ENCODE data around the gene TMEM132E. TPM values are rescaled to one million over a fixed set of nuclear protein-coding genes. Genes with fewer than 3 reads are reported as not detected.

Gene TMEM132E
- total and polyA plus RNA-seq, 2 of the 4 experiments (the other 2 are of a cell fraction): not detected

DNA sequence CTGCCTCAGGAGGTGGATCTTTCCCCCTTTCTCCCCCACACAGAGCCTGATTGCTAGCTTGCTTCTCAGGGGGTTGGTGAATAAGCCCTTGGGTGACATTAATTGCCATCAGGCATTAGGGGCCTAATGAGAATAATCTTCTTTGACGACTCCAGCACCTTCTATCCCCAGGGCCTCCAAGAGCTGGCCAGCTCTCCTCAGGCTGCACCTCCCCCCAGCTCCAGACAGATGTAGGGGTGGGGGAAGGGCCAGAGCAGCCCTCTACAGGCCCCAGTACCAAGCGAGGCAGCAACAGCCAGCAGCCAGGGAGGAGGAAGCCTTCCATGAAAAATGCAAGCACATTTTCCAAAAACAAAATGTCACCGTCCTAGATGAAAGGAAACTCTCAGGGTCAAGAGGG lies 1.4 kb upstream of the TMEM132E start:
- Histone ChIP-seq H4K91ac (ENCODE audit: insufficient read depth, low read depth, low read length) (no peak overlapping the region), H2BK20ac (ENCODE audit: low read depth, low read length) (no peak overlapping the region), H3K79me1 (ENCODE audit: low read depth in 1 of 2, low read length in 2 of 2) (no peaks in the 10 kb centered on the region), H3K27me3 (ENCODE audit: control insufficient read depth, insufficient read depth, low read length) (peaks cover 68% of the 10 kb centered on the region), H2AK9ac (replicated peaks; ENCODE audit: low read depth, low read length, poor library complexity) (peak overlapping the region; percentile 55), H3K4me3 (ENCODE audit: insufficient read depth, low read depth, low read length) (no peak overlapping the region), H3K4me2 (ENCODE audit: low read depth, low read length) (no peak overlapping the region), H3K9ac (ENCODE audit: low read depth, low read length) (no peak overlapping the region), H3K23ac (ENCODE audit: low read depth, low read length) (no peak overlapping the region), H4K5ac (ENCODE audit: low read depth, low read length) (no peak overlapping the region), H4K20me1 (ENCODE audit: insufficient read depth, low read length) (no peaks in the 10 kb centered on the region), H3K18ac (ENCODE audit: low read depth, low read length) (no peak overlapping the region), H3K14ac (replicated peaks; ENCODE audit: low read depth, low read length) (no peak overlapping the region), H3K56ac (ENCODE audit: extremely low read depth, insufficient read depth, low read length) (no peak overlapping the region), H2AFZ (replicated peaks; ENCODE audit: low read length, poor library complexity) (no peak overlapping the region), H2AK5ac (ENCODE audit: low read depth, low read length) (no peak overlapping the region), H2BK120ac (ENCODE audit: low read depth, low read length) (no peak overlapping the region), H3K27ac (ENCODE audit: insufficient read depth, low read length) (no peak overlapping the region), H2BK15ac (ENCODE audit: low read depth, low read length) (no peak overlapping the region), H3K4ac (ENCODE audit: low read depth, low read length) (no peak overlapping the region), H3K9me3 (ENCODE audit: control insufficient read depth, insufficient read depth, low read length) (no peaks in the 10 kb centered on the region), H4K8ac (ENCODE audit: low read depth in 2 of 2, low read length in 2 of 2) (no peak overlapping the region), H2BK5ac (ENCODE audit: low read depth, low read length, poor library complexity, severe bottlenecking) (no peak overlapping the region), H3K9me1 (ENCODE audit: insufficient read depth, low read length) (no peaks in the 10 kb centered on the region), H3K36me3 (ENCODE audit: control insufficient read depth, insufficient read depth, low read length) (no peaks in the 10 kb centered on the region), H3K4me1 (ENCODE audit: control insufficient read depth, insufficient read depth, low read length) (peaks cover 2% of the 10 kb centered on the region; the same call in 1 of the 2 replicates)
- no TSS peak for BruUV-seq (replicated peaks)
- TF ChIP-seq MXI1 (IDR thresholded peaks at IDR 0.05; ENCODE audit: borderline replicate concordance, low read depth, low read length) (no peak), RCOR1 (IDR thresholded peaks at IDR 0.05; ENCODE audit: insufficient replicate concordance, low read length) (no peak), FOS (IDR thresholded peaks at IDR 0.05; ENCODE audit: low read depth, low read length) (no peak), MAFK (IDR thresholded peaks at IDR 0.05; ENCODE audit: low read depth, low read length) (no peak), POLR2A (IDR thresholded peaks at IDR 0.05; ENCODE audit: low read depth, low read length) (no peak), CEBPB (IDR thresholded peaks at IDR 0.05; ENCODE audit: low read depth, low read length) (no peak), BHLHE40 (IDR thresholded peaks at IDR 0.05; ENCODE audit: low read depth, low read length) (no peak), CHD1 (IDR thresholded peaks at IDR 0.05; ENCODE audit: low read depth, low read length) (no peak), NFE2L2 (IDR thresholded peaks at IDR 0.05; ENCODE audit: low read depth, low read length) (no peak), RFX5 (IDR thresholded peaks at IDR 0.05; ENCODE audit: low read depth, low read length) (no peak), MAZ (IDR thresholded peaks at IDR 0.05; ENCODE audit: borderline replicate concordance, low read depth, low read length) (no peak), SMC3 (IDR thresholded peaks at IDR 0.05; ENCODE audit: low read depth, low read length) (no peak), RAD21 (IDR thresholded peaks at IDR 0.05; ENCODE audit: low read length) (no peak)
- TF ChIP-seq, protein P1, sequence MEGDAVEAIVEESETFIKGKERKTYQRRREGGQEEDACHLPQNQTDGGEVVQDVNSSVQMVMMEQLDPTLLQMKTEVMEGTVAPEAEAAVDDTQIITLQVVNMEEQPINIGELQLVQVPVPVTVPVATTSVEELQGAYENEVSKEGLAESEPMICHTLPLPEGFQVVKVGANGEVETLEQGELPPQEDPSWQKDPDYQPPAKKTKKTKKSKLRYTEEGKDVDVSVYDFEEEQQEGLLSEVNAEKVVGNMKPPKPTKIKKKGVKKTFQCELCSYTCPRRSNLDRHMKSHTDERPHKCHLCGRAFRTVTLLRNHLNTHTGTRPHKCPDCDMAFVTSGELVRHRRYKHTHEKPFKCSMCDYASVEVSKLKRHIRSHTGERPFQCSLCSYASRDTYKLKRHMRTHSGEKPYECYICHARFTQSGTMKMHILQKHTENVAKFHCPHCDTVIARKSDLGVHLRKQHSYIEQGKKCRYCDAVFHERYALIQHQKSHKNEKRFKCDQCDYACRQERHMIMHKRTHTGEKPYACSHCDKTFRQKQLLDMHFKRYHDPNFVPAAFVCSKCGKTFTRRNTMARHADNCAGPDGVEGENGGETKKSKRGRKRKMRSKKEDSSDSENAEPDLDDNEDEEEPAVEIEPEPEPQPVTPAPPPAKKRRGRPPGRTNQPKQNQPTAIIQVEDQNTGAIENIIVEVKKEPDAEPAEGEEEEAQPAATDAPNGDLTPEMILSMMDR (conservative IDR thresholded peaks at IDR 0.05; ENCODE audit: low read depth, low read length): no peak
- TF ChIP-seq, protein P2, sequence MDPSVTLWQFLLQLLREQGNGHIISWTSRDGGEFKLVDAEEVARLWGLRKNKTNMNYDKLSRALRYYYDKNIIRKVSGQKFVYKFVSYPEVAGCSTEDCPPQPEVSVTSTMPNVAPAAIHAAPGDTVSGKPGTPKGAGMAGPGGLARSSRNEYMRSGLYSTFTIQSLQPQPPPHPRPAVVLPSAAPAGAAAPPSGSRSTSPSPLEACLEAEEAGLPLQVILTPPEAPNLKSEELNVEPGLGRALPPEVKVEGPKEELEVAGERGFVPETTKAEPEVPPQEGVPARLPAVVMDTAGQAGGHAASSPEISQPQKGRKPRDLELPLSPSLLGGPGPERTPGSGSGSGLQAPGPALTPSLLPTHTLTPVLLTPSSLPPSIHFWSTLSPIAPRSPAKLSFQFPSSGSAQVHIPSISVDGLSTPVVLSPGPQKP (IDR thresholded peaks at IDR 0.05; ENCODE audit: borderline replicate concordance, low read depth, low read length): no peak
- TF ChIP-seq, protein P3, sequence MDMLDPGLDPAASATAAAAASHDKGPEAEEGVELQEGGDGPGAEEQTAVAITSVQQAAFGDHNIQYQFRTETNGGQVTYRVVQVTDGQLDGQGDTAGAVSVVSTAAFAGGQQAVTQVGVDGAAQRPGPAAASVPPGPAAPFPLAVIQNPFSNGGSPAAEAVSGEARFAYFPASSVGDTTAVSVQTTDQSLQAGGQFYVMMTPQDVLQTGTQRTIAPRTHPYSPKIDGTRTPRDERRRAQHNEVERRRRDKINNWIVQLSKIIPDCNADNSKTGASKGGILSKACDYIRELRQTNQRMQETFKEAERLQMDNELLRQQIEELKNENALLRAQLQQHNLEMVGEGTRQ (IDR thresholded peaks at IDR 0.05; ENCODE audit: low read depth, low read length): no peak
- in situ Hi-C loops (cut with MboI; ENCODE audit: low sequenced_read_pairs) (no loop called here), intact Hi-C loops (cut with micrococcal nuclease) (no loop called here), dilution Hi-C loops (cut with HindIII; ENCODE audit: low sequenced_read_pairs, unreplicated experiment) (no loop called here)
- CTCF ChIA-PET: no interaction called here
- POLR2A ChIA-PET (ENCODE audit: unreplicated experiment): no interaction called here
- DNase-seq: no peak
- no peak for ATAC-seq (ENCODE audit: low read depth)
- no CpG with 5 or more reads among the region's 3 CpGs for WGBS, 2 experiments (ENCODE audit: extremely low coverage in 2 of 2, insufficient read length in 1 of 2)

All from IMR-90 (cell line).